NCI-H774 (cell line): ENCODE measurements around the gene ALDH1A3.

Source experiments
- DNase-seq: peaks from one replicate; lab custom pipeline; 2025; lab: John Stamatoyannopoulos, UW

ALDH1A3 gene

DNA sequence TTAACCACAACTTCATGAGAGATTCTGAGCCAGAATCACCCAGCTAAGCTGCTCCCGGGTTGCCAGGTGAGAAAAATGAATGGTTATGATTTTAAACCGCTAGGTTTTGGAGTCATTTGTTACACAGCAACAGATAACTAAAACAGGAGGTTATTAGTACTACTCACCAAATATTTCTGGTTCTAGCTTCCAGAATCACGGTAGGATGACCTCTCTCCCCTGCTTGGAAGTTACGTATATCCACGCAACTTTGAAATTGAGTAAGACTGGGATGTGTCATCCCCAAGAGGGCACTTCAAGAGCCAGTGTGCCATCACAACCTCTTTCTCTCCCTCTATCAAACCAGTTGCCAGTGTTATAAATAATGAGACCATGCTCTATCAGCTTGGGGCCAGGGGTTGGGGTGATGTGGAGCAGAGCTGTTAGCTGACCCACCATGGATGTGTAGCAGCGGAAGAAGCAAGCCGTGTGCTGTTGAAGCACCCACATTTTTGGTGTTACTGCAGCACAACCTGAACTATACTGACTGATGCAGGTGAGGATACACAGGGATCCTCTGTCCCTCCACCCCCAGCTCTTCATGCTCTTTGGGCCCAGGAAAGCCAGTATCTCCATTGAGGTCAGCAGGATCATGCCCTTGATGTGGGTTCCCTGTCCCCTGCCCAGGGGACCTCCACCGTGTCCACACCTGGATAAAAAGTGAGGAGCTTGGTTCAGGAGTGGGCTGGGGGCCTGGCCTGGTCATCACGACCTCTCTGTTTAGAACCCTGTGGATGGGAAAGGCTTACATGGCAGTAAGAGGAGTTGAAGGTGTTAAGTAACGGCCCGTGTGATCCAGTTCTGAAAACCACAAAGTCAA, 19.4 kb upstream of the ALDH1A3 start:
- no peak for DNase-seq

GRCh38 chr15:100860829-100861510, 18.7 kb upstream of the ALDH1A3 start:
- DNase-seq, result no peak

GRCh38 chr15:100861511-100861991, 18.1 kb upstream of the ALDH1A3 start:
- DNase-seq, result no peak

DNA sequence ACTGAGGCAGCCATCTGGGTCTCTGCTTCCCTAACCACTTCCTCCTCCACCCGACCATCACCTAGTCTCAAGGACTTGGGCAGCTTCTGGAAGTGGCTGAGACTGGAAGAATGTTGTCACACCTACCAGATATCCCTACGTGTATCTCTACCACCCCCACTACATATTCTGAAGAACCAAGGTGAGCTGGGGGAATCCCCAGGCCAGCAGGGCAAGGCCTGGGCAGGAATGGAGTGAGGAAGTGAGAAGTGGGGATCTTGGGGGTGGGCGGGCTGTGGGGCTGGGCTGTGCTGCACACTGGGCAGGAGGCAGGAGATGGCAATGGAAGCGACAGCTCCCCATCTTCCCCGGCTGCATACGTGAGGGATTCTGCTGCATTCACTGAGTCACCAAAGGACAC, 17.5 kb upstream of the ALDH1A3 start:
- DNase-seq, result no peak

DNA sequence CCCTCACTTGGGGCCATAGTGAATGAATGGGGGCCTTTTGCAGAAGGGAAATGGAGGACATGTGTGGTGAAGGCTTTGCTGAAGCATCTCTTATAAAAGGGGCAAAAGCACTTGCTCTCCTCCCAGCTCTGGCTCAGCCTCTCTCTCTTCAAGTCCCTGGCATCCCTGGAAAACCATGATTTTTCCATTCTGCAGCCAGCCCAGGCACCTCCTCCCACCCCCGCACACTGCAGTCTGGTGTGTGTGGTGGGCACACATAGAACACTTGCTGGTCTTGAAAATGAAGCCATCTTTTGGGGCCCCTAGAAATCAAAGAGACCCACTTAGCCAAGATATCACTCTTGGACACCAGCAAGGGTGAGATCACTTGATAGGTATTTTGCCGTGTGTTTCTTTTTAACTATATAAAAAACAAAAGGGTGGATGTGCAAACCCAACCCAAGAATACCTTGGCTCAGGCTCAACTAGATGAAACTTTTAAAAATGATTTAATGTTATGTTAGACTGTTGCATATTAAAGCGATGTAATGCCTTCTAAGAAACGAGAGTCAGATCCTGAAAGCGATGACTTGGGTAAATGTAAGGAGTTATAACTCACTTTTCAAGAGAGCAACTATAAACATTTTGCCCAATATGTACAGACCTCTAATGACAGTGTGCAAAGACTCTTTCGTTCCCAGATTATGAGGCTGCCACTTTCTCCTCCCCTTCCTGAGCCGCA, 16.4 kb upstream of the ALDH1A3 start:
- DNase-seq, result no peak

DNA sequence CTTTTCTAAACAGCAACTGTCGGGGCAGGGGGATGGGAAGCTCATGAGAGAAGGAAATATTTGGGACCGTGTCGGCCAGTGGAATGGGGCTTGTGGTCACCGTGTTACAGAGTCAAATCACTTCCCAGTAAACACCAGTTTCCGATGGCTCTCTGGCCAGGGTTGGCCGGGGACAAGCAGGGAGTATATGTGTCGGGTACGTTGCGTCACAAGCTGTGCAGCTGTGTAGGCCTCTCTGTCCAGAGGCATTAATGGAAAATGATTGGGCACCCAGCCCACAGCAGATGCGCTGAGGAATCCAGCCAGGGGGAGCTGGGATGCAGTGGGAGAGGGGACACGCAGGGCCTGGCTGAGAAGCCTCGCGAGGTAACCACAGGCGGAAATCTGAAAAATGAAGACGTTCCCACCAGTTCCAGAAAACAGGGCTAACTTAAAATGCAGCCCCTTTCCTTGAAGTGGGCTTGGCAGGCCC, 15.8 kb upstream of the ALDH1A3 start:
- no peak for DNase-seq

- no peak for DNase-seq
Observed at GRCh38 chr15:100866386-100867330, 13.0 kb upstream of the ALDH1A3 start.

GRCh38 chr15:100867433-100867832, 12.2 kb upstream of the ALDH1A3 start:
- DNase-seq, result no peak

DNA sequence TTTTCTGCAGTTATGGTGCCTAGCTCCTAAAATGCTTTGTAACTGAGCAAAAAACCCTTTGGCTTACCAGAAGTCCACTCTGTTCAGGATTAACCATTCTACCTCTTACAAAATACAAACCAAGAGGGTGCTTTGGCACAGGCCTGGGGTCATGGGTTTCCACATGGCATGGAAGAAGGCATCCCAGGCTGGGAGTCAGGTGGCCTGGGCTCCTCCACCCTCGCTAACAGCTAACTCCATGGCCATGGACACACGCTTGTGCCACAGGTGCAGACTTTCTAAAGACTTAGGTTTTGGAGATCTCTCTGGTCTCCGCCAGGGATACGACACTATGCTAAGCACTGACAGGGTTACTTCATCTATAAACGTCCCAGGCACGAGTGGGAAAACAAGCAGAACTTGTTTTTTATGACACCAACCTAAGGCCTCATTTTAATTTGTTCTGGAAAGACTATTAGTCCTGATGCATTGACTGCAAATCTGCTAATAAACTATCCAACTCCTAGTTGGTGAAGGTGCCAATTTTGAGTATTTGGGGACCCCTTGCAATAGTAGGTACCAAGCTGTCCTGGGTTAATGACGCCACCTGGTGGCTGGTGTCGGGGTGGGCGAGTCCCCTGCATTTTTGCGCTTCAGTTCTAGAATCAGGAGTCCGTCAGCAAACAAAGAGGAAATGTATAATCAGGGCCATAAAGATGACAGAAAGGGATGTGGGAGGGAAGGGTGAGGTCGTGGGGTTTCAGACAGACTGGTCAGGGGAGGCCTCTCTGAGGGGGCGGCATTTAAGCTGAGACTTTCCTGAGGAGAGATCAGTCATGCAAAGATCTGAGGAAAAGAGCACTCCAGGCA, 10.3 kb upstream of the ALDH1A3 start:
- DNase-seq, result no peak

DNA sequence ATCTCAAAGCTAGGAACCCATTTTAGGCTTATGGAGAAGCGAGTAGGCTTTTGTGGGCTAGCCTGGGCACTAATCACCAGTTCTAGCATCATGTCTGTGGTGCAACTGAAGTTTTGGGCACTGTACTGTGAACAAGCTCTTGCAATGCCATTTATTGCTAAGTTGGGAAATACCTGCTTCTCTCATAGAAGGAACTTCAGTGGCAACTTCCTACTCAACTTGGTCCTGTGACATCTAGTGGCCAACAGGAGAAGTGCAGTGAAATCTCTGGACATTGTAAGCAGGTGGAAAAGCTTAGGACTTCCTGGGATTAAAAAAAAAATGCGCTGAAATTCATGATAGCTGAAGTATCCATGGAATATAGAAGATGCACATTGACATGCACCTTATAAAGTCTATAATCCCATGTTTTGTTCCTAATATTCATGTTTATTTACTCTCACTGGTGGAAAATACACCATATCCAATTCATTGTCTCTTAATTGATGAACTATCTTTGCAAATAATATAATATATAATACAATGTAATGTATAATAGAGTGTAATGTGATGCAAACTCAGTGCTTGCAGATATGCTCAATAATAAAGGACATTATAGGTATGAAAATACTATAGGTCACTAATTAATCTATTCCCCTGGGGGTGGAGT, 6.5 kb upstream of the ALDH1A3 start:
- DNase-seq, result peak; percentile 45

DNA sequence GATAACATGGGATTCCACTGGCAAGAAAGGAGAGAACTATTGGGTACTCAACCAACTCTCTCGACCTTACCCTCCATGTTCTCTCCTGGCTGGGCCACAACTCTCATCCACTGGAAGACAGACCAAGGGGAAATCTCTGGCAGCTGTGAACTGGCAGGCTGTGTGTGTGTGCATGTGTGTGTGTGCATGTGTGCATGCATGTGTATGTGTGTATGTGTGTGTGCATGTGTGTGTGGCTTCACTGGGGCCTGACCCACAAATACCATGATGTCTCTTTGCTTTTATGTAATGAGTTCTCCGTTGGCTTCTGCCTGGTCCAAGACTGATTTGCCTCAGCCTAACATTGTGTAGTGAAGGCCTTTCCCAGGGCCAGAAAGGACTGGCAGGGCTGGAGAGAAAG, 4.1 kb upstream of the ALDH1A3 start:
- no peak for DNase-seq

DNA sequence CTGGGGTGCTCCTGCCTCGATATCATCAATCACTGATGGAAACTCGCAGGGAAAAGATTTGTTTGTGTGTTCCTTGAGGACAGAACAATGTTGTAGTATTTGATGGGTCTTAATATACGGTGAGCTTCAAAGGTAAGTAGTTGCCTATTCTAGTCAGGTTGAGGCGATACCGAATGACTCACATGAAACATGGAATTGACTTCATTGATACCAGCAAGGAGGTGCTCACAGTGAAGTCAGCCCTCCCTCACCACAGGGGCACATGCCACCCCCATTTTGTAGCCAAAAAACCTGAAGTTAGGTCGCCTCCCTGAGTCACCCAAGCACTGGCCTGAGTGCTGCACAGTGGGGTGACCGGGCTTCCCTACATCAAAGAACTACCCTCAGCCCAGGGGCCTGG, 3.7 kb upstream of the ALDH1A3 start:
- DNase-seq, result no peak

DNA sequence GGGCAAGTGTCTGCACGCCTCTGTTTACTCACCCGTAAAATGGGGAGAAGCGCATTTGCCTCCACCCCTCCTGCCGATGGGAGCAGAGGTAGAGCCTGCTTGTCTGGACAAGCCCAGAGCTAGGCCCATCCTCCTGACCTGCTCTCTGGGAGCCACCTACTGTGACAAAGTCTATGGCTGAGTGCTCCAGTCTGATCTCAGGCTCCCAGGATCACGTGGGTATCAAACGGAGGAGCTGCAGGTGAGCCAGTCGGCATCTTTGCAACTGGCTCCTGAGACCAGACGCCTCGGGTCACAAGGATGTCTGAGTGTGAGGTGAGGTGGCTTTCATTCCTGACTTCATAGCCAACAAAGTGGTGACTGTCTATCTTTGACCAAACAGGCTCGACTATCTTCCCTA, 2.1 kb upstream of the ALDH1A3 start:
- DNase-seq, result no peak

DNA sequence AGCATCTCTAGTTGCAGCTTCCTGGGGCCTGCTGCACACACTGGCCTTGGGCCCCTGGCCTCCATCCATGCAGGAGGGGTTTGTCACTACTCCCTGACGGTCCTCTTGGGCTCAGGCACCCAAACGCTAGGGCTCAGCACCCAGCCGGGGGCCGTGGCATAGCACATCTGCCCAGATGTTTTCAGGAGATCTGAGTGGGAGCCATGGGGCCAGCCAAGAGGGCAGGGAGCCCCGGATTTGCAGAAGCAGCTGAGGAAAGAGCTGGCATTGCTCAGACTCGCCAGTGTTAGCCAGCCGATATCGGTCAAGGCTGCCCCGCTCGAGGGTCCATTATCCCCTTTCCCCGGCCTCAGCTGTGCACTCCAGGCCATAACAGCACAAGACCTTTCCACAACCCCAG, 1.5 kb upstream of the ALDH1A3 start:
- no peak for DNase-seq

DNA sequence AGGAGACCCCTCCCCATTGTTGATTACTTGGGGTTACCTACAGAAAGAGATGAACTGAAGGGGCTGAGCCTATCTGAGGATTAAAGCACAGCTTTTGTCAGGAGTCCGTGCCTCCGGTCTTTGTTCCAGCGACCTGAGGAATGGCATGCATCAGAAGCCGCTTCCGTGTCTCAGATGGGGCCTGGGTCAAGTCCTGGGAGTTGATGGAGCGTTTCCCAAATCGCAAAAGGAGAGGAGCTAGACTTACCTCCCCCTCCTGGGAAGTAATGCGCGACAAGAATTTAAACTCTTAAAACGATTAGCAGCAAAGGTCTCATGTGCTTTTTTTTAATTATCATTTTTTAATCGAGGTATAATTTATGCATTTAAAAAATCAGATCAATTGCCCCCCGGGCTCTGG, 983 bp upstream of the ALDH1A3 start:
- no peak for DNase-seq

- no peak for DNase-seq
Observed at GRCh38 chr15:100879061-100879463, 569 bp upstream of the ALDH1A3 start.

GRCh38 chr15:100880139-100880896, 687 bp downstream of the ALDH1A3 start:
- no peak for DNase-seq

DNA sequence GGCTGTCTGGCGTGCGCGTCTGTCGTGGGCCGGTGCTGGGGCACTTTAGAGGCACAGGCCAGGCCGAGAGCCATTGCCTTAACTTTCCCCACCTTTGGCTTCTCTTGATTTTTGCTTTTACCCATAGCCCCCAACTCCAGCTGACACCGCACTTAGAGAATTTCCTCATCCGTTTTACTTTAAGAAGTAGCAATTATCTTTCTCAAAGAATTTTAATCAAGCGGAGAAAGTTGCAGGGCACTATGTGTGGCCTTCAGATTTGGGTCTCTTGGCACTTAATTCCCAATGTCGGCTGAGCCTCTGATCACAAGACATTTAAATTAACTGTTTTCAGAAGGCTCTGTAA, 1.2 kb downstream of the ALDH1A3 start:
- no peak for DNase-seq

DNA sequence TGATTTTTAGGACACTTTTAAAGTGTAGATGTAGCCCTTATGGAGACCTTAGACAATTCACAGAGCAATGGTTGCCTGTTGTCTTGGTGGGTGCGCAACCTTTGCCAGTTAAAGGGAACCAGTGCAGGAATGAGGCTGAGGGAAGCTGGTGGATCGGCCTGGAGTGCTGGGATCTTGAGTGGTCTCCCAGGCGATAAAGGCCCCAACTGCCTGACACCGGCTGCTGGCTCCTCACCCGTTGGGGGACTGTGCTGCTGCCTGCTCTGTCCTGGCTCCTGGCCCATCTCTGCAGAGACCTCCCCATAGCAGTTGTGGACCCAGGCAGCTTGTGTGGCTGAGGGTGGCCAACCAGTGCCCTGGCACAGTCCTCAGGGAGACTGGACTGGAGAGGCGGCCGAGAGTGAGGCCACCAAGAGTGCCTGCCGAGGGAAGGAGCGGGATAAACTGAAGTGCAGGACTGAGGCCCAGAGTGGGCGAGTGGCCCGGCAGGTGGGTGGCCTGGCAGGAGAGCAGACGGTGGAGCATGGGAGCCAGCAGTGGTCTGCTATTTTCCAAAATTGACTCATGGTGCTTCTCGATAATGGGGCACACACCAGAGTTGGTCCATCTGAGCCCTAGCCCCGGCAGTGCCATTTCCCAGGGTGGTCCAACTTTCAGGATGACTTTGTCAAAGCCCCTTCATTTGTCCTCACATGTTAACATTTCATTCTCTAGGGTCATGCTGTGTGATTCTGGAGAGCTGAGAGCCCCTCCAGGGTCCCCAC, 2.1 kb downstream of the ALDH1A3 start:
- no peak for DNase-seq
